Natural killer cell (primary cell): ENCODE results near the gene SND1. TPM values are rescaled to one million over a fixed set of nuclear protein-coding genes. Genes with fewer than 3 reads are reported as not detected.

ENCODE experiments used
- ATAC-seq, 3 donors: fragments of 150-1000 bp in 2 of 3; fragments of 200-7000 bp in 1 of 3; cut with Tn5 transposase; 1 replicate in 1 of 3; 2 replicates in 2 of 3; pipeline ENCODE4 v1.10.0; 2021; ENCODE audit warnings: mild to moderate bottlenecking in 2 of 3, moderate library complexity in 2 of 3
- DNase-seq, 2 donors: peaks; one replicate each; pipeline versions ENCODE4 v3.0.0 to v3.0.0-alpha.2; 2013 to 2021; ENCODE audit warnings: mixed read lengths in 1 of 2
- H3K27ac ChIP-seq: one replicate; pipeline ENCODE4 v1.5.1; 2013; ENCODE audit warnings: mild to moderate bottlenecking, low read length
- H3K27me3 ChIP-seq: one replicate; pipeline ENCODE4 v1.6.1; 2013; ENCODE audit warnings: low read length; ENCODE audit not compliant: control insufficient read depth, insufficient read depth
- H3K36me3 ChIP-seq: one replicate; pipeline ENCODE4 v1.6.1; 2013; ENCODE audit warnings: low read length; ENCODE audit not compliant: control insufficient read depth, insufficient read depth
- H3K4me1 ChIP-seq: one replicate; pipeline ENCODE4 v1.6.1; 2013; ENCODE audit warnings: low read length; ENCODE audit not compliant: control insufficient read depth, insufficient read depth
- H3K4me3 ChIP-seq: one replicate; pipeline ENCODE4 v1.5.1; 2013; ENCODE audit warnings: low read length
- H3K9me3 ChIP-seq: one replicate; pipeline ENCODE4 v1.6.1; 2013; ENCODE audit warnings: low read length; ENCODE audit not compliant: control insufficient read depth, insufficient read depth
- H3K27ac Mint-ChIP-seq, 2 donors: one replicate each; pipeline ENCODE4 v1.8.0; 2022; ENCODE audit warnings: mild to moderate bottlenecking in 2 of 2, mixed read lengths in 2 of 2, moderate library complexity in 1 of 2
- H3K27me3 Mint-ChIP-seq, 2 donors: one replicate each; pipeline ENCODE4 v1.8.0; 2022; ENCODE audit warnings: low read depth in 2 of 2, mixed read lengths in 2 of 2
- H3K36me3 Mint-ChIP-seq: one replicate; pipeline ENCODE4 v1.8.0; 2022; ENCODE audit warnings: mixed read lengths
- H3K4me1 Mint-ChIP-seq, 2 donors: one replicate each; pipeline ENCODE4 v1.8.0; 2022; ENCODE audit warnings: mixed read lengths in 2 of 2
- H3K4me3 Mint-ChIP-seq: one replicate; pipeline ENCODE4 v1.8.0; 2022; ENCODE audit warnings: mild to moderate bottlenecking, moderate library complexity, mixed read lengths
- H3K9me3 Mint-ChIP-seq, 2 donors: one replicate each; pipeline ENCODE4 v1.8.0; 2022; ENCODE audit warnings: mixed read lengths in 2 of 2
- WGBS: methylation state at CpG from one replicate; pipeline ENCODE4 v1.1.7; 2013; ENCODE audit warnings: missing lambda C conversion rate; ENCODE audit not compliant: insufficient coverage; 5-methylcytosine and 5-hydroxymethylcytosine counted together
- intact Hi-C: fragments of 100-400 bp; cut with micrococcal nuclease; formaldehyde crosslinking; loops from one replicate; pipeline ENCODE4 v1.14.2; 2022
- total RNA-seq, 4 donors: library from RNA; stranded (reverse); fragments of 120-200 nt in 1 of 4; gene quantifications; one replicate each; pipeline versions ENCODE4 v1.2.3 to v1.2.4, GENCODE V29; 2013 to 2022
- TF ChIP-seq, protein P1 (sequence below): fragments of 200-600 bp; IDR thresholded peaks from one replicate; pipeline ENCODE4 v1.8.0; 2022; ENCODE audit warnings: antibody characterized with exemption

The SND1 gene
- total RNA-seq, 3 donors from 2014 or later (not counting 1 experiment from before 2014, with no cell fraction given) = 149 to 188 (median 149) TPM

DNA sequence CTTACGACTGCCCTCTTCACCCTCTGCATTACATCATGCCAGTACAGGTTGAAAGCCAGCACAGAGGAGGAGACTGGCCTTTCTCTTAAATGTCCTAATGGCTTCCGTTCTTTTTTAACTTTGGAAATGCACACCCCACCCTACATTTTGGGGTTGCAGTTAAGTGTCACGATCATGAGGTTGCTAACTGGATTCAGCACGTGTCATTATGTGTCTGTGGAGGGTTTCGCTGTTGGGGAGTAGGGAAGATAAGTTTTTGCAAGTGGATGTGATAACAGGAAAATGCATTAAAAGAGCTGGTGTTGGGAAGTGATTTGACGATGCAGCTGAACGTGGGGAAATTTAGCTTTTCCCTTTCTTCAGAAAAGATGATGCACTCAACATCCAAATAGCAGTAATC is 243.4 kb downstream of the SND1 start:
- no peaks in the 10 kb centered on the region for H3K9me3 Mint-ChIP-seq
- H3K9me3 ChIP-seq = no peaks in the 10 kb centered on the region
- H3K27me3 ChIP-seq = no peaks in the 10 kb centered on the region
- H3K4me3 Mint-ChIP-seq = no peak overlapping the region
- no peak overlapping the region for H3K4me3 ChIP-seq
- TF ChIP-seq, protein P1, sequence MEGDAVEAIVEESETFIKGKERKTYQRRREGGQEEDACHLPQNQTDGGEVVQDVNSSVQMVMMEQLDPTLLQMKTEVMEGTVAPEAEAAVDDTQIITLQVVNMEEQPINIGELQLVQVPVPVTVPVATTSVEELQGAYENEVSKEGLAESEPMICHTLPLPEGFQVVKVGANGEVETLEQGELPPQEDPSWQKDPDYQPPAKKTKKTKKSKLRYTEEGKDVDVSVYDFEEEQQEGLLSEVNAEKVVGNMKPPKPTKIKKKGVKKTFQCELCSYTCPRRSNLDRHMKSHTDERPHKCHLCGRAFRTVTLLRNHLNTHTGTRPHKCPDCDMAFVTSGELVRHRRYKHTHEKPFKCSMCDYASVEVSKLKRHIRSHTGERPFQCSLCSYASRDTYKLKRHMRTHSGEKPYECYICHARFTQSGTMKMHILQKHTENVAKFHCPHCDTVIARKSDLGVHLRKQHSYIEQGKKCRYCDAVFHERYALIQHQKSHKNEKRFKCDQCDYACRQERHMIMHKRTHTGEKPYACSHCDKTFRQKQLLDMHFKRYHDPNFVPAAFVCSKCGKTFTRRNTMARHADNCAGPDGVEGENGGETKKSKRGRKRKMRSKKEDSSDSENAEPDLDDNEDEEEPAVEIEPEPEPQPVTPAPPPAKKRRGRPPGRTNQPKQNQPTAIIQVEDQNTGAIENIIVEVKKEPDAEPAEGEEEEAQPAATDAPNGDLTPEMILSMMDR = no peak
- DNase-seq = no peak
- 94% methylated on average over 6 of the region's 7 CpGs for WGBS
- peaks cover under 1% of the 10 kb centered on the region for H3K36me3 Mint-ChIP-seq
- no peaks in the 10 kb centered on the region for H3K4me1 ChIP-seq
- no peak overlapping the region for H3K27ac ChIP-seq
- peaks cover 4% of the 10 kb centered on the region for H3K36me3 ChIP-seq
- intact Hi-C loops = no loop called here
- H3K27ac Mint-ChIP-seq = no peak overlapping the region
- peaks cover 17 to 23% of the 10 kb centered on the region in 2 donors for H3K4me1 Mint-ChIP-seq
- H3K27me3 Mint-ChIP-seq = no peaks in the 10 kb centered on the region
- ATAC-seq = no peak

GRCh38 chr7:127895814-127896280 is 243.9 kb downstream of the SND1 start:
- Mint-ChIP-seq H3K36me3 (no peaks in the 10 kb centered on the region), H3K4me3 (no peak overlapping the region), H3K27ac (no peak overlapping the region), H3K27me3 (no peaks in the 10 kb centered on the region), H3K4me1 (peaks cover 17 to 22% of the 10 kb centered on the region in 2 donors), H3K9me3 (no peaks in the 10 kb centered on the region)
- Histone ChIP-seq H3K36me3 (peaks cover 2% of the 10 kb centered on the region), H3K27ac (no peak overlapping the region), H3K9me3 (no peaks in the 10 kb centered on the region), H3K4me1 (peaks cover 2% of the 10 kb centered on the region), H3K27me3 (no peaks in the 10 kb centered on the region), H3K4me3 (no peak overlapping the region)
- TF ChIP-seq, protein P1 = no peak
- ATAC-seq = no peak
- no peak for DNase-seq
- 96% methylated on average over 4 of the region's 4 CpGs for WGBS
- intact Hi-C loops = no loop called here

DNA sequence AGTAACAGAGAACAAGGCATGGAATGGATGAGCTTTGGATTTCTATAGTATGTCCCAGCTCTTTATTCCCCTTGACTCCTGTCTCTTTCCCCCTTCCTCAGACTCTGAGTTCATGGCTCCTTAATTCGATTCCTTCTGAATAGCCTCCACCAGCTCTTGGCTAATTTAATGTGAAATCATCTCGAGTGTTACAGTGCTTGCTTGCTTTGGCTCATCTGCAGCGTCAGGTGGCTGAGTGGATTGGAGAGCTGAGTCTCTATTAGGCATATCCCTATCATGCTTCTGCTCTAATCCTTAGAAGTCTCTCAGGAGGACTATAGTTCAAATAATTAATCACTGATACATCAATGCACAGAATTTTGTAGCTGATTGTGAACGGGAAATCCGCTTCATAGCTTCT is 244.7 kb downstream of the SND1 start:
- WGBS = 98% methylated on average over 5 of the region's 5 CpGs
- intact Hi-C loops = no loop called here

More for the DNA sequence above, 244.7 kb downstream of the SND1 start:
- no peaks in the 10 kb centered on the region for H3K27me3 Mint-ChIP-seq
- TF ChIP-seq, protein P1 = no peak
- ATAC-seq (no peak), DNase-seq (no peak)
- no peaks in the 10 kb centered on the region for H3K9me3 Mint-ChIP-seq
- peaks cover 24% of the 10 kb centered on the region in 2 donors for H3K4me1 Mint-ChIP-seq
- H3K36me3 Mint-ChIP-seq = no peaks in the 10 kb centered on the region
- H3K4me3 Mint-ChIP-seq = no peak overlapping the region
- Histone ChIP-seq H3K36me3 (peaks cover 2% of the 10 kb centered on the region), H3K27me3 (no peaks in the 10 kb centered on the region), H3K4me3 (no peak overlapping the region), H3K4me1 (peaks cover 8% of the 10 kb centered on the region), H3K27ac (no peak overlapping the region), H3K9me3 (no peaks in the 10 kb centered on the region)
- H3K27ac Mint-ChIP-seq = no peak overlapping the region
